ENCODE results near the gene ACAP3. TPM values are rescaled to one million over a fixed set of nuclear protein-coding genes. Genes with fewer than 3 reads are reported as not detected.

The ACAP3 gene
- total and polyA plus RNA-seq, 2 donors (not counting 3 experiments of a cell fraction or from before 2014, with no cell fraction given): 27.8 to 39.0 TPM

DNA sequence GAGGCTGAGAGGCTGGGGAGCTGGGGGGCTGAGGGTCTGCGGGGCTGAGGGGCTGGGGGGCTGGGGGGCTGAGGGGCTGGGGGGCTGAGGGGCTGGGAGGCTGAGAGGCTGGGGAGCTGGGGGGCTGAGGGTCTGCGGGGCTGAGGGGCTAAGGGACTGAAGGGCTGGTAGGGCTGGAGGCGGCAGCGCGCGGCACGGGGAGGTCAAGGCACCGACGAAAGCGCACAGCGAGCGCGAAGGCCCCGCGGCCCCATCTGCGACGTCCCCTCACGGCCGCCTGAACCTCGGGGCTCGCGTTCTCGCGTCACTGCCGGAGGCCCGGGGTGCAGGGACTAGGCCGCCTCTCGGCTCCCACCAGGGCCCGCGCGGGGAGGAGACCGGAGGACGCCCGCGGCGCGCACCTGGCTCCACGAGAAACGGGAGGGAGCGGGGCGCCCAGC lies 16.4 kb upstream of the ACAP3 start:
- H3K36me3 ChIP-seq (ENCODE audit: control insufficient read depth in 2 of 2, extremely low read depth in 1 of 2, insufficient read depth in 2 of 2, low read length in 2 of 2): peaks cover 0 to 19% of the 10 kb centered on the region in 2 experiments
- no peaks in the 10 kb centered on the region for H3K27me3 ChIP-seq (ENCODE audit: control insufficient read depth in 2 of 2, insufficient read depth in 2 of 2, low read length in 2 of 2)
- H3K4me3 ChIP-seq (replicated peaks in 1 of 3; ENCODE audit: insufficient read depth in 1 of 3, low read depth in 1 of 3, low read length in 3 of 3): peak overlapping the region; percentile 31 to 97 (median 66)
- BruUV-seq (replicated peaks): no TSS peak
- peaks cover 13% of the 10 kb centered on the region for H3K4me1 ChIP-seq (ENCODE audit: control insufficient read depth, extremely low read depth, insufficient read depth, low read length)
- ChIA-PET CTCF (no interaction called here), POLR2A (no interaction called here)
- H3K9me1 ChIP-seq (replicated peaks; ENCODE audit: control insufficient read depth, extremely low read depth, insufficient read depth, low read length): no peaks in the 10 kb centered on the region
- H3K9ac ChIP-seq (replicated peaks; ENCODE audit: extremely low read depth, insufficient read depth, low read length): peak overlapping the region; percentile 88
- TF ChIP-seq GATA2 (IDR thresholded peaks at IDR 0.05; ENCODE audit: insufficient read depth, insufficient read length, low read depth, low read length): no peak
- TF ChIP-seq POLR2A (IDR thresholded peaks at IDR 0.05; ENCODE audit: low read depth, low read length): no peak
- no peak for TF ChIP-seq FOS (IDR thresholded peaks at IDR 0.05; ENCODE audit: borderline replicate concordance, insufficient read depth, low read length)
- TF ChIP-seq, protein P1, sequence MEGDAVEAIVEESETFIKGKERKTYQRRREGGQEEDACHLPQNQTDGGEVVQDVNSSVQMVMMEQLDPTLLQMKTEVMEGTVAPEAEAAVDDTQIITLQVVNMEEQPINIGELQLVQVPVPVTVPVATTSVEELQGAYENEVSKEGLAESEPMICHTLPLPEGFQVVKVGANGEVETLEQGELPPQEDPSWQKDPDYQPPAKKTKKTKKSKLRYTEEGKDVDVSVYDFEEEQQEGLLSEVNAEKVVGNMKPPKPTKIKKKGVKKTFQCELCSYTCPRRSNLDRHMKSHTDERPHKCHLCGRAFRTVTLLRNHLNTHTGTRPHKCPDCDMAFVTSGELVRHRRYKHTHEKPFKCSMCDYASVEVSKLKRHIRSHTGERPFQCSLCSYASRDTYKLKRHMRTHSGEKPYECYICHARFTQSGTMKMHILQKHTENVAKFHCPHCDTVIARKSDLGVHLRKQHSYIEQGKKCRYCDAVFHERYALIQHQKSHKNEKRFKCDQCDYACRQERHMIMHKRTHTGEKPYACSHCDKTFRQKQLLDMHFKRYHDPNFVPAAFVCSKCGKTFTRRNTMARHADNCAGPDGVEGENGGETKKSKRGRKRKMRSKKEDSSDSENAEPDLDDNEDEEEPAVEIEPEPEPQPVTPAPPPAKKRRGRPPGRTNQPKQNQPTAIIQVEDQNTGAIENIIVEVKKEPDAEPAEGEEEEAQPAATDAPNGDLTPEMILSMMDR (IDR thresholded peaks at IDR 0.05; ENCODE audit: extremely low read depth in 1 of 2, insufficient read depth in 1 of 2, low read depth in 1 of 2, low read length in 2 of 2): no peak
- no peak for TF ChIP-seq JUN (IDR thresholded peaks at IDR 0.05; ENCODE audit: borderline replicate concordance, insufficient read depth, insufficient read length, low read depth)
- TF ChIP-seq POLR2AphosphoS5 (IDR thresholded peaks at IDR 0.05; ENCODE audit: insufficient read depth, low read depth, low read length): no peak
- no peak for TF ChIP-seq MAX (IDR thresholded peaks at IDR 0.05; ENCODE audit: insufficient read depth, insufficient read length)
- intact Hi-C loops (cut with micrococcal nuclease) (loop anchor here (2.0 kb wide), 2 partner anchors 15 to 51 kb away; partner anchors contain the start of genes AURKAIP1 and PUSL1), dilution Hi-C loops (cut with MboI; ENCODE audit: extremely low pct_ligation_motif_present, low sequenced_read_pairs) (no loop called here)
- peaks cover 54% of the 10 kb centered on the region for H3K79me2 ChIP-seq (ENCODE audit: control insufficient read depth, insufficient read depth, low read length)
- DNase-seq (ENCODE audit: low read depth, low spot score): no peak
- peak overlapping the region; percentile 76 for H2AFZ ChIP-seq (ENCODE audit: low read depth, low read length)
- H4K20me1 ChIP-seq (replicated peaks; ENCODE audit: control insufficient read depth, extremely low read depth, insufficient read depth, low read length): peaks cover 5% of the 10 kb centered on the region
- H3K9me3 ChIP-seq (replicated peaks; ENCODE audit: control insufficient read depth, insufficient read depth, low read length): no peaks in the 10 kb centered on the region
- no peak overlapping the region for H3K4me2 ChIP-seq (ENCODE audit: insufficient read depth, low read length)
- peak overlapping the region; percentile 61 for H3K27ac ChIP-seq (ENCODE audit: insufficient read depth, low read depth, low read length)
- FAIRE-seq: no peak

All from endothelial cell of umbilical vein (primary cell).